SK-N-SH (cell line): ENCODE measurements around the gene NRN1L.

Source experiments
- CTCF ChIP-seq: fragments of 200-600 bp; sonication (generic); IDR thresholded peaks from 2 replicates; pipeline ENCODE4 v1.6.1; 2017; ENCODE audit warnings: antibody characterized with exemption, mild to moderate bottlenecking, moderate library complexity
- EZH2phosphoT487 ChIP-seq: fragments of 200-600 bp; sonication (generic); IDR thresholded peaks from 2 replicates; pipeline ENCODE4 v1.6.1; 2017; ENCODE audit warnings: low read depth, mixed run types, mild to moderate bottlenecking, antibody characterized with exemption, moderate library complexity, borderline replicate concordance
- IRF3 ChIP-seq: fragments of 150-350 bp; IDR thresholded peaks from 2 replicates; pipeline ENCODE4 v1.6.1; 2016; ENCODE audit warnings: mild to moderate bottlenecking, low read depth, low read length
- MEF2A ChIP-seq: IDR thresholded peaks from 2 replicates; pipeline ENCODE4 v1.4.0; 2012; ENCODE audit warnings: low read depth, borderline replicate concordance
- POLR2AphosphoS5 ChIP-seq: IDR thresholded peaks from 2 replicates; pipeline ENCODE4 v1.6.1; 2012; ENCODE audit warnings: low read depth, low read length
- RAD21 ChIP-seq: IDR thresholded peaks from 2 replicates; pipeline ENCODE4 v1.6.1; 2012; ENCODE audit warnings: mild to moderate bottlenecking, low read length
- SMC3 ChIP-seq: IDR thresholded peaks from 2 replicates; pipeline ENCODE4 v1.6.1; 2012; ENCODE audit warnings: low read depth, low read length, improper control_type of control experiment
- ZBTB33 ChIP-seq: IDR thresholded peaks from 2 replicates; pipeline ENCODE4 v1.4.0; 2012; ENCODE audit warnings: low read depth, borderline replicate concordance

- TF ChIP-seq CTCF = no peak
- no peak for TF ChIP-seq POLR2AphosphoS5
- no peak for TF ChIP-seq EZH2phosphoT487
- TF ChIP-seq ZBTB33 = no peak
- TF ChIP-seq IRF3 = no peak
- TF ChIP-seq SMC3 = no peak
- no peak for TF ChIP-seq MEF2A
- TF ChIP-seq RAD21 = no peak
Observed at GRCh38 chr16:67879936-67880335, 4.7 kb upstream of the NRN1L start.
